ENCODE results near the gene SORCS1.

DNA sequence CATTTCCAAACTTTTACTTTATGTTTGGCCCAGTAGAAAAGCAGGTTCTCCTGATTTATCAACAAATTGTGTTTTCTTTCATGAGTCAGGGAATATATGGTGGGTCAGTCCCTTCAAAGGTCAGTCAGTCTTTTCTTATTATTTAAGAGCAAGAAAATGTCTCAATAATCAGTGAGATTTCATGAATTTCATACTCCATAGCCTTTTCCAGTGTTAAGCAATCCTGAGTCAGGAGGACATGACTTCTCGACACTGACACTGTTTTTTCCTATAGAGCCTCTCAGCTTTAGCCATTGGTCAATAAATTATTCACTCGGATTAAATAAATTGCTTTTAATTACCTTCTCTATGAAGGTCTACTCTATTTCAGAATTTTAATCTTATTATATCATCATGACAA lies 334.5 kb downstream of the SORCS1 start:
- TF ChIP-seq EZH2 (optimal IDR thresholded peaks at IDR 0.05; ENCODE audit: low read depth, low read length) (no peak), EZH2phosphoT487 (IDR thresholded peaks at IDR 0.05; ENCODE audit: low read length) (no peak)
- TF ChIP-seq, protein P1, sequence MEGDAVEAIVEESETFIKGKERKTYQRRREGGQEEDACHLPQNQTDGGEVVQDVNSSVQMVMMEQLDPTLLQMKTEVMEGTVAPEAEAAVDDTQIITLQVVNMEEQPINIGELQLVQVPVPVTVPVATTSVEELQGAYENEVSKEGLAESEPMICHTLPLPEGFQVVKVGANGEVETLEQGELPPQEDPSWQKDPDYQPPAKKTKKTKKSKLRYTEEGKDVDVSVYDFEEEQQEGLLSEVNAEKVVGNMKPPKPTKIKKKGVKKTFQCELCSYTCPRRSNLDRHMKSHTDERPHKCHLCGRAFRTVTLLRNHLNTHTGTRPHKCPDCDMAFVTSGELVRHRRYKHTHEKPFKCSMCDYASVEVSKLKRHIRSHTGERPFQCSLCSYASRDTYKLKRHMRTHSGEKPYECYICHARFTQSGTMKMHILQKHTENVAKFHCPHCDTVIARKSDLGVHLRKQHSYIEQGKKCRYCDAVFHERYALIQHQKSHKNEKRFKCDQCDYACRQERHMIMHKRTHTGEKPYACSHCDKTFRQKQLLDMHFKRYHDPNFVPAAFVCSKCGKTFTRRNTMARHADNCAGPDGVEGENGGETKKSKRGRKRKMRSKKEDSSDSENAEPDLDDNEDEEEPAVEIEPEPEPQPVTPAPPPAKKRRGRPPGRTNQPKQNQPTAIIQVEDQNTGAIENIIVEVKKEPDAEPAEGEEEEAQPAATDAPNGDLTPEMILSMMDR (IDR thresholded peaks at IDR 0.05; ENCODE audit: low read length): no peak
